Keratinocyte (primary cell): Measurements from ENCODE around the gene GYS1. TPM values are rescaled to one million over a fixed set of nuclear protein-coding genes. Genes with fewer than 3 reads are reported as not detected.

Experiments used
- DNase-seq: peaks from one replicate; pipeline ENCODE4 v3.0.0-alpha.2; 2011; ENCODE audit warnings: low read depth, missing footprints, low spot score
- FAIRE-seq: peaks from 2 replicates; lab custom pipeline; 2011; peaks lifted over from hg19 to GRCh38; lab: Jason Lieb, UNC
- H2AFZ ChIP-seq: 2 replicates; pipeline ENCODE4 v1.6.0; 2012; ENCODE audit warnings: low read length, control low read depth, inconsistent platforms; ENCODE audit not compliant: control insufficient read depth
- H3K27ac ChIP-seq: 2 replicates; pipeline ENCODE4 v1.5.1; 2011; ENCODE audit warnings: low read length; ENCODE audit not compliant: control insufficient read depth, insufficient read depth
- H3K27me3 ChIP-seq: 3 replicates; pipeline ENCODE4 v1.6.0; 2011; ENCODE audit warnings: low read length; ENCODE audit not compliant: control insufficient read depth, insufficient read depth; ENCODE audit errors: extremely low read depth
- H3K36me3 ChIP-seq, 2 experiments: 2 replicates in 1 of 2; 3 replicates in 1 of 2; pipeline ENCODE4 v1.5.1; 2011; ENCODE audit warnings: low read length in 2 of 2, mild to moderate bottlenecking in 1 of 2; ENCODE audit not compliant: control insufficient read depth in 2 of 2, insufficient read depth in 2 of 2; ENCODE audit errors: extremely low read depth in 1 of 2
- H3K4me1 ChIP-seq: 3 replicates; pipeline ENCODE4 v1.5.1; 2011; ENCODE audit warnings: low read length; ENCODE audit not compliant: control insufficient read depth, insufficient read depth; ENCODE audit errors: extremely low read depth
- H3K4me2 ChIP-seq: 3 replicates; pipeline ENCODE4 v1.6.0; 2011; ENCODE audit warnings: low read depth, low read length; ENCODE audit not compliant: control insufficient read depth, insufficient read depth; ENCODE audit errors: extremely low read depth
- H3K4me3 ChIP-seq, 3 experiments: fragments of 200-600 bp in 1 of 3; sonication (generic) in 1 of 3; 2 replicates in 2 of 3; 3 replicates in 1 of 3; pipeline ENCODE4 v1.5.1; 2011 to 2016; ENCODE audit warnings: low read length in 3 of 3, mild to moderate bottlenecking in 3 of 3, control low read depth in 2 of 3, inconsistent platforms in 1 of 3, low read depth in 1 of 3, mixed read lengths in 1 of 3, mixed run types in 1 of 3, moderate library complexity in 1 of 3; ENCODE audit not compliant: control insufficient read depth in 2 of 3, insufficient read depth in 2 of 3; ENCODE audit errors: extremely low read depth in 1 of 3
- H3K79me2 ChIP-seq: 2 replicates; pipeline ENCODE4 v1.6.0; 2012; ENCODE audit warnings: low read length; ENCODE audit not compliant: control insufficient read depth, insufficient read depth
- H3K9ac ChIP-seq: 3 replicates; pipeline ENCODE4 v1.6.0; 2011; ENCODE audit warnings: low read length; ENCODE audit not compliant: control insufficient read depth, insufficient read depth; ENCODE audit errors: extremely low read depth
- H3K9me1 ChIP-seq: 3 replicates; pipeline ENCODE4 v1.6.0; 2011; ENCODE audit warnings: low read length; ENCODE audit not compliant: control insufficient read depth, insufficient read depth; ENCODE audit errors: extremely low read depth
- H3K9me3 ChIP-seq: 2 replicates; pipeline ENCODE4 v1.5.1; 2012; ENCODE audit warnings: low read depth, low read length; ENCODE audit not compliant: control insufficient read depth
- H4K20me1 ChIP-seq: 3 replicates; pipeline ENCODE4 v1.6.0; 2011; ENCODE audit warnings: low read length; ENCODE audit not compliant: control insufficient read depth, insufficient read depth; ENCODE audit errors: extremely low read depth
- EZH2 ChIP-seq: IDR thresholded peaks from one replicate; pipeline ENCODE4 v1.6.1; 2012; ENCODE audit warnings: inconsistent platforms, mild to moderate bottlenecking, low read length, moderate library complexity
- dilution Hi-C: fragments of 300-500 bp; cut with MboI; formaldehyde crosslinking; loops from one replicate; pipeline ENCODE4 v1.7.0; 2020; ENCODE audit warnings: low sequenced_read_pairs; ENCODE audit not compliant: extremely low pct_ligation_motif_present
- polyA plus RNA-seq, 5 experiments: library from polyadenylated mRNA; depleted of rRNA in 3 of 5; stranded (reverse) in 3 of 5; stranded (forward) in 1 of 5; unstranded in 1 of 5; fragments of >200 nt; gene quantifications; 1 replicate in 1 of 5; 2 replicates in 3 of 5; 3 replicates in 1 of 5; pipeline versions ENCODE4 v1.2.1 to v1.2.3, GENCODE V29; 2011 to 2012; ENCODE audit warnings: missing spikeins in 2 of 5, low read depth in 1 of 5, low replicate concordance in 1 of 5
- TF ChIP-seq, protein P1 (sequence below), 3 experiments: IDR thresholded peaks in 1 of 3; conservative IDR thresholded peaks in 1 of 3; optimal IDR thresholded peaks in 1 of 3; 2 replicates in 2 of 3; 3 replicates in 1 of 3; pipeline versions ENCODE3 to v1.5.1; 2011; ENCODE audit warnings: low read length in 3 of 3, mild to moderate bottlenecking in 3 of 3, moderate library complexity in 2 of 3, control low read depth in 1 of 3, inconsistent platforms in 1 of 3; ENCODE audit not compliant: insufficient read depth in 2 of 3; ENCODE audit errors: extremely low read depth in 1 of 3

GYS1 gene
- polyA plus RNA-seq, 1 donor (not counting 4 experiments of a cell fraction or from before 2014, with no cell fraction given): 46.5 TPM

DNA sequence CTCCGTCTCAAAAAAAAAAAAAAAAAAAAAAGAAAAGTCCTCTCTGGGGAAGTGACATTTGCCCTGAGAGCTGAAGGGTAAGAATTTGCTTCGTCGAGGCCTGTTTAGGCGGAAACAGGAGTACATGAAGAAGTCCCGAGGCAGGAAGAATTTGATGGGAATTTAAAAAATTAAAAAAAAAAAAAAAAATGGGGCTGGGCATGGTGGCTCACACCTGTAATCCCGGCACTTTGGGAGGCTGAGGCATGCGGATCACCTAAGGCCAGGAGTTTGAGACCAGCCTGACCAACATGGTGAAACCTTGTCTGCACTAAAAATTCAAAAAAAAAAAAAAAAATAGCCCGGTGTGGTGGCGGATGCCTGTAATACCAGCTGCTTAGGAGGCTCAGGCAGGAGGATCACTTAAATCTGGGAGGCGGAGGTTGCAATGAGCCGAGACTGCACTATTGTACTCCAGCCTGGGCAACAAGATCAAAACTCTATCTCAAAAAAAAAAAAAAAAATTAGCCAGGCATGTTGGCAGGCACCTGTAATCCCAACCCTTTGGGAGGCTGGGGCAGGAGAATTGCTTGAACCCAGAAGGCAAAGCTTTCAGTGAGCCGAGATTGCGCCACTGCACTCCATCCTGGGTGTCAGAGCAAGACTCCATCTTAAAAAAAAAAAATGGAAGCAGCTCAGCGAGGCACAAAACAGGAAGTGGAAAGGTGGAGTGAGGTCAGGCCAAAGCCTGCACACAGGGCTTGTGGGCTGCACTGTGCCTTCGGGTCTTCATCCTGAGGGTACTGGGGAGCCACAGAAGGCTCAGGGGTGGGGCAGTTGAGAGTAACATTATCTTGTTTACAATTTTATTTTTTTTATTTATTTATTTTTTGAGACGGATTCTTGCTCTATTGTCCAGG is 33.5 kb downstream of the GYS1 start:
- dilution Hi-C loops: no loop called here
- peaks cover 4 to 6% of the 10 kb centered on the region in 2 experiments for H3K36me3 ChIP-seq
- no peaks in the 10 kb centered on the region for H3K27me3 ChIP-seq
- H3K4me1 ChIP-seq: peaks cover 26% of the 10 kb centered on the region
- no peaks in the 10 kb centered on the region for H3K9me3 ChIP-seq
- no peak overlapping the region for H3K4me3 ChIP-seq
- TF ChIP-seq EZH2: no peak
- TF ChIP-seq, protein P1, sequence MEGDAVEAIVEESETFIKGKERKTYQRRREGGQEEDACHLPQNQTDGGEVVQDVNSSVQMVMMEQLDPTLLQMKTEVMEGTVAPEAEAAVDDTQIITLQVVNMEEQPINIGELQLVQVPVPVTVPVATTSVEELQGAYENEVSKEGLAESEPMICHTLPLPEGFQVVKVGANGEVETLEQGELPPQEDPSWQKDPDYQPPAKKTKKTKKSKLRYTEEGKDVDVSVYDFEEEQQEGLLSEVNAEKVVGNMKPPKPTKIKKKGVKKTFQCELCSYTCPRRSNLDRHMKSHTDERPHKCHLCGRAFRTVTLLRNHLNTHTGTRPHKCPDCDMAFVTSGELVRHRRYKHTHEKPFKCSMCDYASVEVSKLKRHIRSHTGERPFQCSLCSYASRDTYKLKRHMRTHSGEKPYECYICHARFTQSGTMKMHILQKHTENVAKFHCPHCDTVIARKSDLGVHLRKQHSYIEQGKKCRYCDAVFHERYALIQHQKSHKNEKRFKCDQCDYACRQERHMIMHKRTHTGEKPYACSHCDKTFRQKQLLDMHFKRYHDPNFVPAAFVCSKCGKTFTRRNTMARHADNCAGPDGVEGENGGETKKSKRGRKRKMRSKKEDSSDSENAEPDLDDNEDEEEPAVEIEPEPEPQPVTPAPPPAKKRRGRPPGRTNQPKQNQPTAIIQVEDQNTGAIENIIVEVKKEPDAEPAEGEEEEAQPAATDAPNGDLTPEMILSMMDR (optimal IDR thresholded peaks at IDR 0.05 in 1 of 3, IDR thresholded peaks at IDR 0.05 in 1 of 3, conservative IDR thresholded peaks at IDR 0.05 in 1 of 3; ENCODE audit: extremely low read depth in 1 of 3, insufficient read depth in 2 of 3, low read length in 3 of 3): no peak
- H3K79me2 ChIP-seq: peaks cover 19% of the 10 kb centered on the region
- H2AFZ ChIP-seq: no peak overlapping the region
- no peaks in the 10 kb centered on the region for H3K9me1 ChIP-seq
- H4K20me1 ChIP-seq: no peaks in the 10 kb centered on the region
- no peak for FAIRE-seq
- DNase-seq: no peak
- H3K9ac ChIP-seq: no peak overlapping the region
- H3K27ac ChIP-seq: no peak overlapping the region
- H3K4me2 ChIP-seq: no peak overlapping the region

- DNase-seq: no peak
- Histone ChIP-seq H3K27me3 (no peaks in the 10 kb centered on the region), H4K20me1 (no peaks in the 10 kb centered on the region), H3K9ac (no peak overlapping the region), H3K4me3 (no peak overlapping the region), H2AFZ (no peak overlapping the region), H3K79me2 (peaks cover 19% of the 10 kb centered on the region), H3K4me2 (no peak overlapping the region), H3K9me1 (no peaks in the 10 kb centered on the region), H3K9me3 (no peaks in the 10 kb centered on the region), H3K4me1 (peaks cover 10% of the 10 kb centered on the region), H3K36me3 (peaks cover 4 to 6% of the 10 kb centered on the region in 2 experiments), H3K27ac (no peak overlapping the region)
- dilution Hi-C loops: no loop called here
- no peak for TF ChIP-seq EZH2
- TF ChIP-seq, protein P1 (optimal IDR thresholded peaks at IDR 0.05 in 1 of 3, IDR thresholded peaks at IDR 0.05 in 1 of 3, conservative IDR thresholded peaks at IDR 0.05 in 1 of 3; ENCODE audit: extremely low read depth in 1 of 3, insufficient read depth in 2 of 3, low read length in 3 of 3): no peak
- no peak for FAIRE-seq
Measured at GRCh38 chr19:48958006-48958405, 35.1 kb downstream of the GYS1 start.
